ENCODE results near the gene XG.
"Not testable (repeated sequence)": the region's sequence is repeated elsewhere in the genome, so short reads cannot be mapped to it uniquely, and the experiment has no call there.

The XG gene

DNA sequence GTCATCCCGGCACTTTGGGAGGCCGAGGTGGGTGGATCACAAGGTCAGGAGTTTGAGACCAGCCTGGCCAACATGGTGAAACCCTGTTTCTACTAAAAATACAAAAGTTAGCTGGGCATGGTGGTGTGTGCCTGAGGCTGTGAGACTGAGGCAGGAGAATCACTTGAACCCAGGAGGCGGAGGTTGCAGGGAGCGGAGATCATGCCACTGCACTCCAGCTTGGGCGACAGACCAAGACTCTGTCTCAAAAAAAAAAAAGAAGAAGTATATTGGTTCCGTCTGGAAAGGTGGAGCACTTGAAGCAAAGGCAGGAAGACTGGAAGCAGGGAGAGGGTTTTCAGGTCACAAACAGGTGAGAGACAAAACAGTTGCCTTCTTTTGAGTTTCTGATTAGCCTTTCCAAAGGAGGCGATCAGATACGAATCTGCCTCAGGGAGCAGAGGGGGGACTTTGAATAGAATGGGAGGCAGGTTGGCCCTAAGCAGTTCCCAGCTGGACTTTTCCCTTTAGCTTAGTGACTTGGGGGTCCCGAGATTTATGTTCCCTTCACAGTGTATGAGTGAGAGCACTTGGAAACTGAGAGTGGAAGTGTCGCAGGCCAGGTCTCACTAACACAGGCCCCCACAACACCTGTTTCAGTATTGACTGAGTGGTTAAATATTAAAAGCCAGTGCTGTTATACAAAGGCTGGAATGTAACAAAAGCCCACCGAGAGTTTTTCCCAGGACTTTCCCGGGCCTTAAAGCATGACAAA, 28.8 kb downstream of the XG start:
- not testable (repeated sequence) for DNase-seq (ENCODE audit: low spot score)

DNA sequence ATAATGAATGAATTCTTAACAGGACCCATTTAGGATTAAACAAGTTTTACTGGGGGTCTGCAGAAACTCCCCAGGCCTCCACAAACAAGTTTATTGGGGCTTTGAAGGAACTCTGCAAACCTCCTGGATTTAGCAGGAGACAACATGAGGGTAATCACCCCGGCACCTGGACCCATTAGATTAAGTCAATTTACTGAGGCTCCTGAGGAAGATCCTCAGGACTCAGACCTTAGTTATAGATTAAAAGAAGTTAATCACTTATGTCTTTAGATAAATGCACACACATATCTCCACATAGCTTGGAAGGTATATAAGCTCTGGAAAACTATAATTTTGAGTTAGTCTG, 29.4 kb downstream of the XG start:
- no peak for DNase-seq (ENCODE audit: low spot score)

GRCh38 chrX:2781698-2782097, 29.9 kb downstream of the XG start:
- DNase-seq (ENCODE audit: low spot score): no peak

GRCh38 chrX:2782171-2782570, 30.3 kb downstream of the XG start:
- DNase-seq (ENCODE audit: low spot score): no peak

- DNase-seq (ENCODE audit: low spot score): no peak
Measured at GRCh38 chrX:2782778-2783177, 30.9 kb downstream of the XG start.

DNA sequence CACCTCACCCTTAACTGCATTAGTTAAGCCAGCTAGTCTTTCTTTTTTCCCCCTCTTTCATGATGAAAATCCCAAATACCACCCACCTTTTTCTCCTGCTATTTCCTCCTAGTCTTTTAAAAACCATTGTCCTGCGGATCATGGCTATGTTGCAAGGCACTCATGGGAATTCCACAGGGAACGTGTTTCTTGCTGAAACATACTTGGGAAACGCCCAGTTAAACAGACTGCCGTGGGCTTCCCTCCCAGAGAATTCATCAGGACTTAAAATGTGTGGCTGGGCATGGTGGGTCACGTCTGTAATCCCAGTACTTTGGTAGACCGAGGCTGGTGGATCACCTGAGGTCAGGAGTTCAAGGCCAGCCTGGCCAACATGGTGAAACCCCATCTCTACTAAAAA, 32.2 kb downstream of the XG start:
- DNase-seq (ENCODE audit: low spot score): no peak

DNA sequence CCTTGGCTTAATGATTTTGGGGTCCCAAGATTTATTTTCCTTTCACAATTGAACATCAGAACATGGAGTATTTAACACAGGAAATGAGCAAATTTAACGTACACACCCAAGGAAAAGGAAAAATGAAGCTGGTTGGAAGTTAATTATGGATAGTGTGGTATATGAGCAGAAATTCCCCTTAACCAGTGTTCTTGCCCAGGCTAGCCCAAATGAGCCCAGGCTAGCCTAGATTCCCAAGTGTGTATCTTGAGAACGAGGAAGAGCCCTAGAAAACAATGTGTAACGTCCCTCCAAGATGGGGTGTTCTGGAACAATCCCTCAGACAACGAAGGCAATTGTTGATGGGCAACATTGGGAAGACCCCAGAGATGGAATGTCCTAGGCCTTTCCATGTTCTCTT, 33.7 kb downstream of the XG start:
- no peak for DNase-seq (ENCODE audit: low spot score)

DNA sequence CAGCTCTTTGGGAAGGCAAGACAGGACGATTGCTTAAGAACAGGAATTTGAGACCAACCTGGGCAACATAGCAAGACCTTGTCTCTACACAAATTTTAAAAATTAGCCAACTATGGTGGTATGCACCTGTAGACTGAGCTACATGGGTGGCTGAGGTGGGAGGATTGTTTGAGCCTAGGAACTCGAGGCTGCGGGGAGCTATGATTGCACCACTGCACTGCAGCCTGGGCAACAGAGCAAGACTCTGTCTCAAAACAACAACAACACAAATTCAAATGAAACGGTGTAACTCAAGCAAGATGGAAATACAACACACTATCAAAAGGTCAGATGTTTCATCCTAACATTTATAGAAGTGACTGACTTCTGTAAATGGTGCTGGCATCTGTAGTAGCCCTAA, 37.1 kb downstream of the XG start:
- no peak for DNase-seq (ENCODE audit: low spot score)

- no peak for DNase-seq (ENCODE audit: low spot score)
Measured at GRCh38 chrX:2789569-2789968, 37.7 kb downstream of the XG start.

DNA sequence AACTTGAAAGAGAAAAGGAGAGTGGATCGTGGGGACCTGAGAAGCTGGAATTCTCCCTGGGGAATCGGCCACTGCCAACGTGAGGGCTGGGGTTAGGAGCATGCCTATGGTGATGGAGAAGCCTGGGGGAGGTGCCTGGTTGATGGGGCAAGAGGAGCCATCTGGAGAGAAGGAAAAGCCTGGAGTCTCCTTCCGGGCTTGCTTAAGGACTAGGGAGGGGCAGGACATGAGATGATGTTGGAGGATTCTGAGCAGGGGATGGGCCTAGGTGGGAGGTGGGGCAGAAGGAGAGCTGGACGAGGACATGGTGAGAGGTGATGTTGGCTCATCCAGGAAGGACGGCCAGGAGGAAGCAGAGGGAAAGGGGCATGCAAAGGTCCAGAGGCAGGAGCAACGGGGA, 41.9 kb downstream of the XG start:
- DNase-seq (ENCODE audit: low spot score): no peak

DNA sequence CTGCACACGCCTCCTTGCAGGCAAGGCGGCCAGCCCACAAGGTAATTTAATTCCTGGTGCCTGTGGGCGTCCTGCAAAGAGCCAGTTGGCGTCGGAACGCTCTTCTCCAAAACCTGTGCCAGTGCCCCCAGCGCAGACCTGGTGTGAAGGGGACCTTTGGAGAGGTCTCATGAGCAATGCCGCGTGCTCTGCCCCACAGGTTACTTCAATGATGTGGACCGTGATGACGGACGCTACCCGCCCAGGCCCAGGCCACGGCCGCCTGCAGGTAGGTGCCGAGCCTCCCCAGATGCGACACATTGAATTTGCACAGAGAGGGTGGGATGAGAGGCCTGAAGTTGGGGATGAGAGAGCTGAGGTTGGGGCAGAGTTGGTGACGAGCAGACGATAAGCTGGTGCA, 42.5 kb downstream of the XG start:
- no peak for DNase-seq (ENCODE audit: low spot score)

DNA sequence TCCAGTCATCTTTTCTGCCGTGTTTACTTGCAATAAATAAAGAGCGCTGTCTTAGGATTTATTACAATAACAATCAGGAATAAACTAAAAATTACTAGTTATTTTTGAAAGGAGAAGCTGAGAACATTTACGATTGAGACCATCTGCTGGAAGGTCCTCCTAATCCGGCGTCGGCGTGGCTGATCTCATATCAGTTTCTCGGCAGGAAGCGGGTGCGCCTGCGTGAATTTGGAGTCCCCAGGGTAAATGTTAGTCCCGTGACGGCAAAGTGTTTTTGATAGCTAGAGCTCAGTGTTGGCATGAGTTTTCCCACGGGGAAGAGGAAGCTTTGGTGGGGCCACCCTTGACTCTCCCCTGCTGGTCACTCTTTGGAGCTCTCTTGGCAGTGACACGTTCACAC, 45.0 kb downstream of the XG start:
- not testable (repeated sequence) for DNase-seq (ENCODE audit: low spot score)

DNA sequence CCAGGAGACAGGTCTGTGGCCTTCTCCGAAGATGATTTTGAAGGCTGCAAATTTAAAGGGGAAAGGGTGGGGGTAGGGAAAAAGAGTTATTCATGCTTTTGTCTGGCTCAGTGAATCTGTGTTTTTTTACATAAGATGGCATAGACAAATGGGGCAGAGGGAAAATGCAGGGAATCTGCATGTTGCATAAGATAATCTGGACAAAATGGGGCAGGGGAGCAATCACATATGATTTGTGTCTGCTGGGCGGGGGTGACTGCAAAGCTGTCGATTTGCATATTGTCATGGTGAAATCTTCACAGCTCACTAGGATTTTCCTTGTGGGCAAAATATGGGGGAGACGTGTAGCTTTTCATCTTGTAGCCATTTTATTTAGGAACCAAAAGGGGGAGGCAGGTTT, 47.5 kb downstream of the XG start:
- DNase-seq (ENCODE audit: low spot score): no peak

GRCh38 chrX:2799980-2800379, 48.1 kb downstream of the XG start:
- DNase-seq (ENCODE audit: low spot score): not testable (repeated sequence)

DNA sequence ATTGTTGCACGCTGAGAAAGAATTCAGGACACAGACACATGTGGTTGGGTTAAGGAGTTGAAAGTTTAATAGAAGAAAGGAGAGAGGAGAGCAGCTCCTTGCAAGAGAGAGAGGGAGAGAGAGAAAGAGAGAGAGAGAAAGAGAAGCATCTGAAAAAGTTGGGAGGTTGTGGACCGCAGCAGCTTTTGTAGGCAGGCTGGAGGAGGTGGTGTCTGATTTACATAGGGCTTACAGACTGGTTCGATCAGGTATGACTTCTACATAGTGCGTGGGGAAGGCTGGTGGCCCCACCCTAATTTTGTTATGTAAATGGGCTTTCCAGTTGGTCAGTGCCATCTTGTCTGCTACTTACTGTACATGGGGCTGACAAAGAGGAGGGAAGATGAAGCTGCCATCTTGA, 49.4 kb downstream of the XG start:
- DNase-seq (ENCODE audit: low spot score): no peak

- DNase-seq (ENCODE audit: low spot score): not testable (repeated sequence)
Measured at GRCh38 chrX:2802376-2803090, 50.7 kb downstream of the XG start.

DNA sequence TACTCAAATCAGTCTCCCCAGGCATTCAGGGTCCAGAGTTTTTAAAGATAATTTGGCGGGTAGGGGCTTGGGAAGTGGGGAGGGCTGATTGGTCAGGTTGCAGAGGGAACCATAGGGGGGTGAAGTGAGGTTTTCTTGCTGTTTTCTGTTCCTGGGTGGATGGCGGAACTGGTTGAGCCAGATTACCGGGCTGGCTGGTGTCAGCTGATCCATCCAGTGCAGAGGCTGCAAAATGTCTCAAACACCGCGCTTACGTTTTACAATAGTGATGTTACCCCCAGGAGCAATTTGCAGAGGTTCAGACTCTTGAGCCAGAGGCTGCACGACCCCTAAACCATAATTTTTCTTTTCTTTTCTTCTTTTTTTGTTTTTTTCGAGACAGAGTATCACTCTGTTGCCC, 51.6 kb downstream of the XG start:
- DNase-seq (ENCODE audit: low spot score): not testable (repeated sequence)

DNA sequence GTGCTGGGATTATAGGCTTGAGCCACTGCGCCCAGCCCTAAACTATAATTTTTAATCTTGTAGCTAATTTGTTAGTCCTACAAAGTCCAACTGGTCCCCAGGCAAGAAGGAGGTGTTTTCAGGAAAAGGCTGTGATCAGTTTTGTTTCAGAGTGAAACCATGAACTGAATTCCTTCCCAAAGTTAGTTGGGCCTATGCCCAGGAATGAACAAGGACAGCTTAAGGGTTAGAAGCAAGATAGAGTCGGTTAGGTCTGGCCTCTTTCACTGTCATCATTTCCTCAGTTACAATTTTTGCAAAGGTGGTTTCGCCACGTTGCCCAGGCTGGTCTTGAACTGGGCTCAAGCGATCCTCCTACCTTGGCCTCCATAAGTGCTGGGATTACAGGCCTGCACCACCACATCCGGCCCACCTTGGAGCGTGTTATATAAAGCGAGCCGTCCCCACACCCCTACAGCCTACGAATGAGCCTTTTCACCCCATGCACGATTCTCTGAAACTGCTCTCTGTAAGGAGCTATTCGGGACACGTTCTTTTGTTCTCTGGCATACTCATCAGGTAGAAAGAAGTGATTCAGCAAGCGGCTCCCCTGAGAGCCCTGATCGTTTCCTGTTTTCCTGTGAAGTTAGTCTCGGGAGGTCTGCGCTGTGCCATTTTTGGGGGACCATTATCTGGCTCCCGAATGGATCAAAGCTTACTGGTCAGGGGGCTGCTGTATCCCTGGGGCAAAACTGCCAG, 52.4 kb downstream of the XG start:
- DNase-seq (ENCODE audit: low spot score): not testable (repeated sequence)

DNA sequence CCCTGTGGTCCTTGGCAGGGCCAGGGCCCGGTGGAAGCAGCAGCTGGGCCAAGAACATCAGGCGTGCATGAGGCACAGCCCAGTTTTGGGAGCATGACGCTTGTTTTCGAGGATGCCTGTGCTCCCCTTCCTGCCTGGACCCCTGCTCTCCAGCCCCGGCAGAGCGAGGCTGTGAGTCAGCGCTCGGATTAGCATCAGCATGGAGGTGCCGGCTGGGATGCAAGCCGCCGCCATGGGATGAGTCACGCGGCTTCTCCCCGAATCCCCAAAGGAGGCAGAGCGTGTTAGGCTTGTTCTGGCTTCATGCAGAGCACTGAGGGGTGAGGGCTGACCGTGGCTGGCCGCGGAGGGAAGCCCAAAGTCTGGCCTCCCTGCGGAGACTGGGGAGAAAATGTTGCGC, 53.0 kb downstream of the XG start:
- DNase-seq (ENCODE audit: low spot score): peak; percentile 65

GRCh38 chrX:2811271-2811670, 59.4 kb downstream of the XG start:
- DNase-seq (ENCODE audit: low spot score): no peak

DNA sequence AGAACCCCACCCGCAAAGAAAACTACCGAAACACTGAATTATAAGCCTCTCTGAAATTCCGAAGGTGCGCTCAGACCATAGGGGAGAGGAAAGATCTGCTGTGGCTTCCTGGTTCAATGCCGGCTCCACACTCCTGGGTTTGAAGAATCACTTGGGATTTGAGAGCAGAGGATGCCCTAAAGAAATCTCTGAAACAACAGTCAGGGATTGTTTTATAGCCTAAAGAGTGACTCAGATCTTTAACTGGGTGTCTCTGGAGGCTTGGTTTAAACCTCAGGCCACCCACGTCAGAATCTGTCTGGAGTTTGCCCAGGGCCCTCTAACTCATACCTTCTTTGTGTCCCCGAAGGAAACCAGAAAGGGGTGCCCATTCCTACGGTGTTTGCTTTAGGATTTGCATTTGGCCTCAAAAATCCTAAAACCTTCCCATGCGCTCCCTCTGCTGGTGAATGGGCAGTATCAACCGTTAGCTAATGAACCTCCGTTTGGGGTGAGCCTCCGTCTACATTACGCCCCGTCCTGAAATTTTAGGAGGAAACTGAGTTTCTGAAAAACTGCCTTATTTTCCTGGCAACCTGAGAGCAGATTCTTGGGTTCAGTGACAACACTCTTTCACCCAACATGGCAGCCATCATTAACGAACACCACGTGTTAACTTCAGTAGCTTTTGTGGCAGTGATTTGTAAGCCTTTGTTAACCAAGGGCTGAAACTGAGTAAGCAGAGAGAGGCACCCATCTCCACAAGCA, 60.5 kb downstream of the XG start:
- peak; percentile 74 for DNase-seq (ENCODE audit: low spot score)

- DNase-seq (ENCODE audit: low spot score): no peak
Measured at GRCh38 chrX:2817036-2817435, 65.2 kb downstream of the XG start.

Data from RKO (cell line).